HG03432 (cell line): ENCODE data around the gene ATXN1.
A peak's percentile ranks its signal among the peaks of the same experiment; 100 is the strongest.

Experiments used
- ATAC-seq: cut with Tn5 transposase; IDR thresholded peaks from one replicate; pipeline ENCODE4 v1.9.1; 2021; ENCODE audit warnings: mild to moderate bottlenecking, moderate library complexity; ENCODE audit not compliant: unreplicated experiment

The ATXN1 gene

GRCh38 chr6:16306334-16306733 is 454.9 kb downstream of the ATXN1 start:
- ATAC-seq, result no peak

- ATAC-seq, result peak; percentile 35
Observed at GRCh38 chr6:16305788-16306187, 455.5 kb downstream of the ATXN1 start.

GRCh38 chr6:16305246-16305725 is 456.0 kb downstream of the ATXN1 start:
- peak; percentile 81 for ATAC-seq

GRCh38 chr6:16302721-16303552 is 458.3 kb downstream of the ATXN1 start:
- no peak for ATAC-seq

- peak; percentile 55 for ATAC-seq
Observed at GRCh38 chr6:16301511-16301910, 459.7 kb downstream of the ATXN1 start.

- ATAC-seq, result no peak
Observed at GRCh38 chr6:16299861-16300260, 461.4 kb downstream of the ATXN1 start.

GRCh38 chr6:16296061-16296670 is 465.1 kb downstream of the ATXN1 start:
- ATAC-seq, result no peak

- ATAC-seq, result no peak
Observed at GRCh38 chr6:16295471-16295870, 465.8 kb downstream of the ATXN1 start.

- no peak for ATAC-seq
Observed at GRCh38 chr6:16295060-16295459, 466.2 kb downstream of the ATXN1 start.

- ATAC-seq, result no peak
Observed at GRCh38 chr6:16294371-16294770, 466.9 kb downstream of the ATXN1 start.

- no peak for ATAC-seq
Observed at GRCh38 chr6:16292942-16293341, 468.3 kb downstream of the ATXN1 start.

GRCh38 chr6:16292432-16292831 is 468.8 kb downstream of the ATXN1 start:
- ATAC-seq, result no peak

- no peak for ATAC-seq
Observed at GRCh38 chr6:16291739-16292138, 469.5 kb downstream of the ATXN1 start.

GRCh38 chr6:16288163-16288562 is 473.1 kb downstream of the ATXN1 start:
- no peak for ATAC-seq

GRCh38 chr6:16286151-16286522 is 475.1 kb downstream of the ATXN1 start:
- ATAC-seq, result no peak

- no peak for ATAC-seq
Observed at GRCh38 chr6:16285467-16286150, 475.7 kb downstream of the ATXN1 start.

GRCh38 chr6:16284472-16284871 is 476.8 kb downstream of the ATXN1 start:
- no peak for ATAC-seq

- ATAC-seq, result no peak
Observed at GRCh38 chr6:16282370-16282769, 478.9 kb downstream of the ATXN1 start.

- ATAC-seq, result no peak
Observed at GRCh38 chr6:16279243-16279642, 482.0 kb downstream of the ATXN1 start.

- ATAC-seq, result no peak
Observed at GRCh38 chr6:16278750-16279149, 482.5 kb downstream of the ATXN1 start.

- ATAC-seq, result no peak
Observed at GRCh38 chr6:16278048-16278724, 483.1 kb downstream of the ATXN1 start.
